SK-N-SH treated with all-trans-retinoic acid at 6 μM for 48 hours (cell line): ENCODE measurements around the gene DCAF15.

Experiments
- ATAC-seq: fragments of 200-7000 bp; cut with Tn5 transposase; 3 replicates; pipeline ENCODE4 v1.9.1; 2020; ENCODE audit warnings: mild to moderate bottlenecking, moderate library complexity
- ARNTL ChIP-seq: fragments of 450-650 bp; formaldehyde crosslinking; IDR thresholded peaks from 2 replicates; pipeline ENCODE4 v1.5.0; 2020; ENCODE audit warnings: low read depth, mild to moderate bottlenecking, moderate library complexity, borderline replicate concordance
- BACH2 ChIP-seq: fragments of 250-450 bp; sonication (Bioruptor Pico); IDR thresholded peaks from 2 replicates; pipeline ENCODE4 v1.9.0; 2021; ENCODE audit warnings: mild to moderate bottlenecking, borderline replicate concordance
- CREB5 ChIP-seq: fragments of 250-450 bp; sonication (Bioruptor Pico); IDR thresholded peaks from 2 replicates; pipeline ENCODE4 v1.5.1; 2020; ENCODE audit warnings: low read depth, mild to moderate bottlenecking, moderate library complexity
- CSDC2 ChIP-seq: fragments of 250-450 bp; sonication (Bioruptor Pico); IDR thresholded peaks from 2 replicates; pipeline ENCODE4 v1.5.0; 2020; ENCODE audit warnings: mild to moderate bottlenecking, moderate library complexity
- ESRRG ChIP-seq: fragments of 250-450 bp; sonication (Bioruptor Pico); IDR thresholded peaks from 2 replicates; pipeline ENCODE4 v1.6.1; 2021; ENCODE audit warnings: mild to moderate bottlenecking
- GLIS3 ChIP-seq: fragments of 250-450 bp; sonication (Bioruptor Pico); IDR thresholded peaks from 2 replicates; pipeline ENCODE4 v1.5.0; 2020; ENCODE audit warnings: mild to moderate bottlenecking, moderate library complexity
- ISL1 ChIP-seq: fragments of 250-450 bp; sonication (Bioruptor Pico); IDR thresholded peaks from 2 replicates; pipeline ENCODE4 v2.1.2; 2022; ENCODE audit warnings: mild to moderate bottlenecking, moderate library complexity
- OSR1 ChIP-seq: fragments of 250-450 bp; sonication (Bioruptor Pico); IDR thresholded peaks from 2 replicates; pipeline ENCODE4 v1.8.0; 2022; ENCODE audit warnings: moderate library complexity, mild to moderate bottlenecking, inconsistent platforms
- PPARA ChIP-seq: fragments of 250-450 bp; sonication (Bioruptor Pico); IDR thresholded peaks from 2 replicates; pipeline ENCODE4 v1.5.0; 2020; ENCODE audit warnings: mild to moderate bottlenecking, borderline replicate concordance
- RARB ChIP-seq: fragments of 250-450 bp; sonication (Bioruptor Pico); IDR thresholded peaks from 2 replicates; pipeline ENCODE4 v1.8.0; 2021; ENCODE audit warnings: mild to moderate bottlenecking, moderate library complexity
- SNAI2 ChIP-seq: fragments of 250-450 bp; sonication (Bioruptor Pico); IDR thresholded peaks from 2 replicates; pipeline ENCODE4 v1.5.0; 2020; ENCODE audit warnings: mild to moderate bottlenecking, moderate library complexity
- TCF4 ChIP-seq: fragments of 250-450 bp; sonication (Bioruptor Pico); IDR thresholded peaks from 2 replicates; pipeline ENCODE4 v1.8.0; 2021; ENCODE audit warnings: mild to moderate bottlenecking, moderate library complexity, borderline replicate concordance
- TOX ChIP-seq: fragments of 250-450 bp; sonication (Bioruptor Pico); IDR thresholded peaks from 2 replicates; pipeline ENCODE4 v1.8.0; 2021; ENCODE audit warnings: mild to moderate bottlenecking, moderate library complexity, borderline replicate concordance
- TSHZ2 ChIP-seq: fragments of 250-450 bp; sonication (Bioruptor Pico); IDR thresholded peaks from 2 replicates; pipeline ENCODE4 v1.5.0; 2020; ENCODE audit warnings: mild to moderate bottlenecking, moderate library complexity
- ZC3H10 ChIP-seq: fragments of 250-450 bp; sonication (Bioruptor Pico); IDR thresholded peaks from 2 replicates; pipeline ENCODE4 v1.5.1; 2021; ENCODE audit warnings: mild to moderate bottlenecking, moderate library complexity
- ZFP3 ChIP-seq: fragments of 250-450 bp; sonication (Bioruptor Pico); IDR thresholded peaks from 2 replicates; pipeline ENCODE4 v1.5.0; 2020; ENCODE audit warnings: mild to moderate bottlenecking, moderate library complexity
- ZNF565 ChIP-seq: fragments of 450-650 bp; formaldehyde crosslinking; conservative IDR thresholded peaks from 2 replicates; pipeline ENCODE4 v1.5.0; 2020; ENCODE audit warnings: low read depth, mild to moderate bottlenecking, moderate library complexity
- ZNF70 ChIP-seq: fragments of 450-650 bp; formaldehyde crosslinking; IDR thresholded peaks from 2 replicates; pipeline ENCODE4 v1.5.0; 2020; ENCODE audit warnings: mild to moderate bottlenecking, moderate library complexity
- ZNF8 ChIP-seq: fragments of 450-650 bp; formaldehyde crosslinking; IDR thresholded peaks from 2 replicates; pipeline ENCODE4 v1.5.0; 2020; ENCODE audit warnings: mild to moderate bottlenecking, moderate library complexity
- TF ChIP-seq, protein P1 (sequence below): fragments of 250-450 bp; sonication (Bioruptor Pico); IDR thresholded peaks from 2 replicates; pipeline ENCODE4 v1.8.0; 2020; ENCODE audit warnings: mild to moderate bottlenecking, moderate library complexity, borderline replicate concordance
- TF ChIP-seq, protein P2 (sequence below): fragments of 250-450 bp; sonication (Bioruptor Pico); IDR thresholded peaks from 2 replicates; pipeline ENCODE4 v1.5.1; 2021; ENCODE audit warnings: mild to moderate bottlenecking, moderate library complexity

DCAF15 gene

GRCh38 chr19:13959141-13959961, 7.0 kb downstream of the DCAF15 start:
- ATAC-seq: no peak
- TF ChIP-seq TOX (CRISPR knock-in tag) (no peak), ZC3H10 (CRISPR knock-in tag) (no peak), SNAI2 (no peak), BACH2 (CRISPR knock-in tag) (no peak), ZNF8 (no peak), TCF4 (CRISPR knock-in tag) (no peak), ISL1 (no peak), GLIS3 (CRISPR knock-in tag) (no peak), CREB5 (CRISPR knock-in tag) (no peak), ZNF565 (no peak), CSDC2 (CRISPR knock-in tag) (no peak), ESRRG (CRISPR knock-in tag) (no peak), RARB (no peak), ZFP3 (CRISPR knock-in tag) (no peak), ARNTL (no peak)
- TF ChIP-seq, protein P1, sequence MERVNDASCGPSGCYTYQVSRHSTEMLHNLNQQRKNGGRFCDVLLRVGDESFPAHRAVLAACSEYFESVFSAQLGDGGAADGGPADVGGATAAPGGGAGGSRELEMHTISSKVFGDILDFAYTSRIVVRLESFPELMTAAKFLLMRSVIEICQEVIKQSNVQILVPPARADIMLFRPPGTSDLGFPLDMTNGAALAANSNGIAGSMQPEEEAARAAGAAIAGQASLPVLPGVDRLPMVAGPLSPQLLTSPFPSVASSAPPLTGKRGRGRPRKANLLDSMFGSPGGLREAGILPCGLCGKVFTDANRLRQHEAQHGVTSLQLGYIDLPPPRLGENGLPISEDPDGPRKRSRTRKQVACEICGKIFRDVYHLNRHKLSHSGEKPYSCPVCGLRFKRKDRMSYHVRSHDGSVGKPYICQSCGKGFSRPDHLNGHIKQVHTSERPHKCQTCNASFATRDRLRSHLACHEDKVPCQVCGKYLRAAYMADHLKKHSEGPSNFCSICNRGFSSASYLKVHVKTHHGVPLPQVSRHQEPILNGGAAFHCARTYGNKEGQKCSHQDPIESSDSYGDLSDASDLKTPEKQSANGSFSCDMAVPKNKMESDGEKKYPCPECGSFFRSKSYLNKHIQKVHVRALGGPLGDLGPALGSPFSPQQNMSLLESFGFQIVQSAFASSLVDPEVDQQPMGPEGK: no peak

DNA sequence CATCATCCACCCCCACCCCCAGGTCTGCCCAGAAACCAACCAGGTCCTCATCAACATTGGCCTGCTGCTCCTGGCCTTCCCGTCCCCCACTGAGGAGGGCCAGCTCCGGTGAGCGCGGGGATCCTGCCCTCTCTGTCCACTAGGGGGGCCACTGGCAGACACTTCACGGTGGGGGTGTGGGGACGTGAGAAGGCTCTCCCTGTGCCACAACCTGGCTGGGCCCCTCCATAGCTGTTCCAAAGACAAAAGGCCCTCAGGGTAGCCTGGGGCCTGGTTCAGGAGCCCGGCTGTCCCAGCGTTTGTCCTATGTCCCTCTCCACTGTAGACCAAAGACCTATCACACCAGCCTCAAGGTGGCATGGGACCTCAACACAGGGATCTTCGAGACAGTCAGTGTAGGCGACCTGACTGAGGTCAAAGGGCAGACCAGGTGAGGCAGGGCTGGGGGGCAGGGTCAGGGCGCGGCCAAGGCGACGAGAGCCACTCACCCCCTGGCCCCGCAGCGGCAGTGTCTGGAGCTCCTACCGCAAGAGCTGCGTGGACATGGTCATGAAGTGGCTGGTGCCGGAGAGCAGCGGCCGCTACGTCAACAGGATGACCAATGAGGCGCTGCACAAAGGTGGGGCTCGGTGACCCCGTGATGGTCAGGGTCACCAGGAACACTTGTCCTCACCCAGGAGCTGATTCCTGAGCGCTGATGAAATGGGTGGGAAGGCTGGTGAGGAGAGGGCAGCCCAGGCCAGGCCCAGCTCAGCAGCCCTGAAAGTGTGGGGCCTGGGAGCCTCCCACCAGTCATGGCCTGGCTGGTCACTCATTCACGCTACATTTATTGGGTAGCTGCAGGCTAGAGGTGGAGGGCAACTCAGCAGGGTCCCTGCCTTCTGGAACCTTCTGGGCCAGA, 7.9 kb downstream of the DCAF15 start:
- TF ChIP-seq ZNF70 (CRISPR knock-in tag) (no peak), ZNF8 (no peak), ZC3H10 (CRISPR knock-in tag) (no peak), ZNF565 (no peak), TOX (CRISPR knock-in tag) (no peak), RARB (no peak), OSR1 (no peak), TSHZ2 (no peak), SNAI2 (no peak), ESRRG (CRISPR knock-in tag) (no peak), PPARA (CRISPR knock-in tag) (no peak)
- TF ChIP-seq, protein P2, sequence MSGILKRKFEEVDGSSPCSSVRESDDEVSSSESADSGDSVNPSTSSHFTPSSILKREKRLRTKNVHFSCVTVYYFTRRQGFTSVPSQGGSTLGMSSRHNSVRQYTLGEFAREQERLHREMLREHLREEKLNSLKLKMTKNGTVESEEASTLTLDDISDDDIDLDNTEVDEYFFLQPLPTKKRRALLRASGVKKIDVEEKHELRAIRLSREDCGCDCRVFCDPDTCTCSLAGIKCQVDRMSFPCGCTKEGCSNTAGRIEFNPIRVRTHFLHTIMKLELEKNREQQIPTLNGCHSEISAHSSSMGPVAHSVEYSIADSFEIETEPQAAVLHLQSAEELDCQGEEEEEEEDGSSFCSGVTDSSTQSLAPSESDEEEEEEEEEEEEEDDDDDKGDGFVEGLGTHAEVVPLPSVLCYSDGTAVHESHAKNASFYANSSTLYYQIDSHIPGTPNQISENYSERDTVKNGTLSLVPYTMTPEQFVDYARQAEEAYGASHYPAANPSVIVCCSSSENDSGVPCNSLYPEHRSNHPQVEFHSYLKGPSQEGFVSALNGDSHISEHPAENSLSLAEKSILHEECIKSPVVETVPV (CRISPR knock-in tag): no peak
- peak; percentile 47; the same call in 2 of the 3 replicates for ATAC-seq
